Vagina (tissue), 2 donors: ENCODE data around the gene ZNF253. TPM values are rescaled to one million over a fixed set of nuclear protein-coding genes. Genes with fewer than 3 reads are reported as not detected.
"Not testable (repeated sequence)": the region's sequence is repeated elsewhere in the genome, so short reads cannot be mapped to it uniquely, and the experiment has no call there.

Source experiments
- DNase-seq, 2 donors: peaks; one replicate each; pipeline ENCODE4 v3.0.0-alpha.2; 2017; ENCODE audit errors: extremely low spot score in 2 of 2
- H3K27ac ChIP-seq: fragments of 200-600 bp; sonication (generic); one replicate; pipeline ENCODE4 v1.5.1; 2019
- H3K27me3 ChIP-seq: fragments of 200-600 bp; sonication (generic); one replicate; pipeline ENCODE4 v1.5.1; 2019
- H3K36me3 ChIP-seq, 2 donors: fragments of 200-600 bp; sonication (generic); one replicate each; pipeline ENCODE4 v1.5.1; 2017 to 2019
- H3K4me1 ChIP-seq: fragments of 200-600 bp; sonication (generic); one replicate; pipeline ENCODE4 v1.5.1; 2019
- H3K4me3 ChIP-seq, 2 donors: fragments of 200-600 bp; sonication (generic); 1 replicate in 1 of 2; 2 replicates in 1 of 2; pipeline ENCODE4 v1.5.1; 2016 to 2019
- H3K9me3 ChIP-seq: fragments of 200-600 bp; sonication (generic); one replicate; pipeline ENCODE4 v1.5.1; 2019
- POLR2A ChIP-seq, 2 donors: fragments of 450-650 bp; IDR thresholded peaks; one replicate each; pipeline ENCODE4 v1.6.1; 2017; ENCODE audit warnings: antibody characterized with exemption in 2 of 2, mild to moderate bottlenecking in 2 of 2, moderate library complexity in 2 of 2
- POLR2AphosphoS5 ChIP-seq, 2 donors: sonication (generic); formaldehyde crosslinking; IDR thresholded peaks; one replicate each; pipeline ENCODE4 v1.9.0; 2017; ENCODE audit warnings: antibody characterized with exemption in 2 of 2, mild to moderate bottlenecking in 2 of 2, low read depth in 1 of 2; ENCODE audit not compliant: insufficient read depth in 1 of 2
- intact Hi-C: fragments of 100-400 bp; cut with DNase I; formaldehyde crosslinking; loops from one replicate; pipeline ENCODE4 v1.15.1; 2023
- total RNA-seq: library from RNA; depleted of rRNA; stranded (reverse); fragments of >200 nt; gene quantifications from one replicate; pipeline ENCODE4 v1.2.3, GENCODE V29; 2016
- TF ChIP-seq, protein P1 (sequence below), 3 experiments: fragments of 450-650 bp in 2 of 3; fragments of 200-600 bp in 1 of 3; sonication (generic) in 1 of 3; IDR thresholded peaks; one replicate each; pipeline ENCODE4 v1.5.1; 2017 to 2019; ENCODE audit warnings: antibody characterized with exemption in 3 of 3, mild to moderate bottlenecking in 2 of 3, moderate library complexity in 2 of 3

Gene ZNF253
- total RNA-seq, 1 donor from 2014 or later, result 4.9 TPM

DNA sequence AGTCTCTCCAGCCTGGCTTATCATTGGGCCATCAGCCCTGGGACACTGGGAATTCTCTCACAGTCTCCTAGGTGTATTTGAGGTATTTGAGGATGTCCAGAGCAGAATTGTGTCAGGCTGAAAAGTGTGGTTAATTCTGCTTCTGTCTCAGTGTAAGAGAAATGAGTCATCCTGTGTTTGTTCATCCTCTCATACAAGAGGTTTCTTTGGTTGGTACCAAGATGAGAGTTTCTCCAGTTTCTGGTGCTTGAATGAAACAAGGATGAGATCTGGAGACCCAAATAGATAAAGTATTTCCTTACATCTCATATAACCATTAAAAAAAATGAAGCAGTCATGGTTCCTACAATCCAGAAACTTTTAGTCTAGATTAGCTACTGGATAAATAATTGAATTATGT lies 7.7 kb downstream of the ZNF253 start:
- no peak overlapping the region for H3K27ac ChIP-seq
- no peaks in the 10 kb centered on the region for H3K27me3 ChIP-seq
- TF ChIP-seq, protein P1, sequence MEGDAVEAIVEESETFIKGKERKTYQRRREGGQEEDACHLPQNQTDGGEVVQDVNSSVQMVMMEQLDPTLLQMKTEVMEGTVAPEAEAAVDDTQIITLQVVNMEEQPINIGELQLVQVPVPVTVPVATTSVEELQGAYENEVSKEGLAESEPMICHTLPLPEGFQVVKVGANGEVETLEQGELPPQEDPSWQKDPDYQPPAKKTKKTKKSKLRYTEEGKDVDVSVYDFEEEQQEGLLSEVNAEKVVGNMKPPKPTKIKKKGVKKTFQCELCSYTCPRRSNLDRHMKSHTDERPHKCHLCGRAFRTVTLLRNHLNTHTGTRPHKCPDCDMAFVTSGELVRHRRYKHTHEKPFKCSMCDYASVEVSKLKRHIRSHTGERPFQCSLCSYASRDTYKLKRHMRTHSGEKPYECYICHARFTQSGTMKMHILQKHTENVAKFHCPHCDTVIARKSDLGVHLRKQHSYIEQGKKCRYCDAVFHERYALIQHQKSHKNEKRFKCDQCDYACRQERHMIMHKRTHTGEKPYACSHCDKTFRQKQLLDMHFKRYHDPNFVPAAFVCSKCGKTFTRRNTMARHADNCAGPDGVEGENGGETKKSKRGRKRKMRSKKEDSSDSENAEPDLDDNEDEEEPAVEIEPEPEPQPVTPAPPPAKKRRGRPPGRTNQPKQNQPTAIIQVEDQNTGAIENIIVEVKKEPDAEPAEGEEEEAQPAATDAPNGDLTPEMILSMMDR (IDR thresholded peaks at IDR 0.05), result no peak
- TF ChIP-seq POLR2AphosphoS5 (IDR thresholded peaks at IDR 0.05; ENCODE audit: insufficient read depth in 1 of 2, low read depth in 1 of 2) (no peak), POLR2A (IDR thresholded peaks at IDR 0.05) (no peak)
- peaks cover 26% of the 10 kb centered on the region for H3K4me1 ChIP-seq
- no peak overlapping the region for H3K4me3 ChIP-seq
- intact Hi-C loops, result no loop called here
- no peaks in the 10 kb centered on the region for H3K36me3 ChIP-seq
- no peak for DNase-seq
- H3K9me3 ChIP-seq, result no peaks in the 10 kb centered on the region

DNA sequence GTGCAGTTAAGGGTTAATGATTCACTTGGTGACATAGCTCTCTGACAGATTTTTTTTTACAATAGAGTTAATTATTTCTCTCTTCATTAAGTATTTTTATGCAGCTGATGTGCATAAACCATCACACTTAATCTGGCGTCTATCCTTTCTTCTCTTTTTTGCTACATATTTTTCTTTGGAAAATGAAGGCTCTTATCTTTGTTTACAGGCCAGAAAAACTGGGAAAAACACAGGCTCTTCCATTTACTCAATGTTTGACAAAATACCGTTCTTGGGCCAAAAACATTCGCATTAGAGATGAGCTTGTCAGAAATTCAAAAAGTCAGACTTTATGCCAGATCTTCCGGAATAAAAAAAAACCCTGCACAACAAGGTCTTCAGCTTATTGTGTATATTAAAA lies 12.0 kb downstream of the ZNF253 start:
- no peaks in the 10 kb centered on the region for H3K4me1 ChIP-seq
- H3K27me3 ChIP-seq, result no peaks in the 10 kb centered on the region
- DNase-seq, result no peak
- H3K36me3 ChIP-seq, result peaks cover 0 to 14% of the 10 kb centered on the region in 2 donors
- TF ChIP-seq, protein P1 (IDR thresholded peaks at IDR 0.05), result no peak
- no peak for TF ChIP-seq POLR2A (IDR thresholded peaks at IDR 0.05)
- intact Hi-C loops, result no loop called here
- H3K4me3 ChIP-seq, result no peak overlapping the region
- no peaks in the 10 kb centered on the region for H3K9me3 ChIP-seq
- H3K27ac ChIP-seq, result no peak overlapping the region

DNA sequence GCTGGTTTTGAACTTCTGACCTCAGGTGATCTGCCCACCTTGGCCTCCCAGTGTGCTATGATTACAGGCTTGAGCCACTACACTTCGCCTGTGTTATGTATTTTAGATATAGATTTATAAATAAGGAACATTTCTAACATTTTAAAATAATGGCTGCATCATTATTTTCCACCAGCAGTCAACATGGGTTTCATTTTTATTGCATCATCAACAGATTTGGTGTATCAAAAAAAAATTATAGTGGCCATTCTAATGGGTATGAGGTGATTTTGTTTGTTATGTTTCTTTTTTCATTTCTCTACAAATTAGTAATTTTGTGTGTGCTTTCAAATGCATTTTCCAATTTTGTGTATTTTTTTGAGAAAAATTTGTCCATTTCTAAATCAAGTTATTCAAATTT lies 18.9 kb downstream of the ZNF253 start:
- Histone ChIP-seq H3K27me3 (no peaks in the 10 kb centered on the region), H3K36me3 (peaks cover 0 to 41% of the 10 kb centered on the region in 2 donors), H3K4me1 (no peaks in the 10 kb centered on the region), H3K27ac (no peak overlapping the region), H3K4me3 (no peak overlapping the region), H3K9me3 (peaks cover 3% of the 10 kb centered on the region)
- no peak for DNase-seq
- intact Hi-C loops, result no loop called here
- TF ChIP-seq POLR2A (IDR thresholded peaks at IDR 0.05) (no peak), POLR2AphosphoS5 (IDR thresholded peaks at IDR 0.05; ENCODE audit: insufficient read depth in 1 of 2, low read depth in 1 of 2) (no peak)
- TF ChIP-seq, protein P1 (IDR thresholded peaks at IDR 0.05), result no peak

DNA sequence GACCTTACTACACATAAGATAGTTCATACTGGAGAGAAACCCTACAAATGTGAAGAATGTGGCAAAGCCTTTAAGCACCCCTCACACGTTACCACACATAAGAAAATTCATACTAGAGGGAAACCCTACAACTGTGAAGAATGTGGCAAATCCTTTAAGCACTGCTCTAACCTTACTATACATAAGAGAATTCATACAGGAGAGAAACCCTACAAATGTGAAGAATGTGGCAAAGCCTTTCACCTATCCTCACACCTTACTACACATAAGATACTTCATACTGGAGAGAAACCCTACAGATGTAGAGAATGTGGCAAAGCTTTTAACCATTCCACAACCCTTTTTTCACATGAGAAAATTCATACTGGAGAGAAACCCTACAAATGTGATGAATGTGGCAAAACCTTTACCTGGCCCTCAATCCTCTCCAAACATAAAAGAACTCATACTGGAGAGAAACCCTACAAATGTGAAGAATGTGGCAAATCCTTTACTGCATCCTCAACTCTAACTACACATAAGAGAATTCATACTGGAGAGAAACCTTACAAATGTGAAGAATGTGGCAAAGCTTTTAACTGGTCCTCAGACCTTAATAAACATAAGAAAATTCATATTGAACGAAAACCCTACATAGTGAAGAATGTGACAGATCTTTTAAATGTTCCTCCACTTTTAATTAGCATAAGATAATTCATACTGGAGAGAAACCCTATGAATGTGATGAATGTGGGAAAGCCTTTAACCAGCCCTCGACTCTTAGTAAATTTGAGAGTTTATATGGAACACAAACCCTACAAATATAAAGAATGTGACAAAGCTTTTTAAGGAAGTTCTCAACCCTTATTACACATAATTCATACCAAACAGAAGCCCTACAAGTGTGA lies 26.6 kb downstream of the ZNF253 start:
- DNase-seq, H3K4me1 ChIP-seq, H3K27ac ChIP-seq, H3K27me3 ChIP-seq, H3K4me3 ChIP-seq, intact Hi-C loops: not testable (repeated sequence)
- H3K36me3 ChIP-seq, result peaks cover 0 to 33% of the 10 kb centered on the region in 2 donors
- peaks cover 14% of the 10 kb centered on the region for H3K9me3 ChIP-seq

DNA sequence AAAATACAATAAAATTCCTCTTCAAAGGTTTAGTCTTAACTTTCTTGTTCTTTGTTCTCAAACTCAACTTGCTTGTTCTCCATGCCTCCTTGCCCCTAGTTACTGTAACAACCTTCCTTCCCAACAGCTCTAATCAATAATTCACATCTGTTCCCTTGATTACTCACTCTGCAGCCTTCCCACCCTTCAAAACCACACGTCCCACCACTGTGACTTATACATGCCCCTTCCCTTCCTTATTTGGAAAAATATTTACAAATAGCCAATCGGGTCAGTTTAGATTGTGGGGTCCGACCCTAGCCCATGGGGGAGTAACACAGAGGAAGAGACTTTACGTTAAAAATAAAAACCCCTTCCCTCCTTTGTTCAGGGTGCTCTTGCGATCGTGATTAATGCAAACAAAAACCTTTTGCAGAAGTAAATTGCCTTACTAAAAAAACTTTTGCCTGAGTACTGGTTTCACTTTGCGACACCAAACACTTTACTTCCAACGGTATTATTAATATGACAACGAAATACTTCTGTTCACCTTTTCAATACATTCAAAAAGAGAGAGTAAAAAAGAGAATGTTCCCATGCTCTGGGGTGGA lies 34.6 kb downstream of the ZNF253 start:
- intact Hi-C loops, result loop anchor here (10.0 kb wide), 1 partner anchor 1195 kb away; no protein-coding TSS in a partner anchor
- TF ChIP-seq POLR2AphosphoS5 (IDR thresholded peaks at IDR 0.05; ENCODE audit: insufficient read depth in 1 of 2, low read depth in 1 of 2) (no peak), POLR2A (IDR thresholded peaks at IDR 0.05) (no peak)
- TF ChIP-seq, protein P1 (IDR thresholded peaks at IDR 0.05), result no peak
- Histone ChIP-seq H3K4me1 (peaks cover 13% of the 10 kb centered on the region), H3K27me3 (no peaks in the 10 kb centered on the region), H3K4me3 (peak overlapping the region; percentile 70 to 86), H3K27ac (peak overlapping the region; percentile 43), H3K36me3 (no peaks in the 10 kb centered on the region), H3K9me3 (no peaks in the 10 kb centered on the region)
- DNase-seq, result no peak
